GM21390 (cell line): Measurements from ENCODE around the gene SLC22A1.
"Not testable (repeated sequence)": the region's sequence is repeated elsewhere in the genome, so short reads cannot be mapped to it uniquely, and the experiment has no call there.

Source experiments
- ATAC-seq: cut with Tn5 transposase; IDR thresholded peaks from one replicate; pipeline ENCODE4 v1.9.1; 2021; ENCODE audit not compliant: unreplicated experiment

Gene SLC22A1

GRCh38 chr6:160121558-160121957, at the start of gene SLC22A1:
SLC22A1 (plus strand) TSS chr6:160121815; CDS start chr6:160121936, 121 bp downstream.
- ATAC-seq: no peak

GRCh38 chr6:160073272-160073671, 48.3 kb upstream of the SLC22A1 start:
- no peak for ATAC-seq

GRCh38 chr6:160076009-160076408, 45.6 kb upstream of the SLC22A1 start:
- no peak for ATAC-seq

GRCh38 chr6:160077024-160077423, 44.6 kb upstream of the SLC22A1 start:
- no peak for ATAC-seq

- ATAC-seq: no peak
Observed at GRCh38 chr6:160077526-160077925, 44.1 kb upstream of the SLC22A1 start.

GRCh38 chr6:160078883-160079685, 42.5 kb upstream of the SLC22A1 start:
- no peak for ATAC-seq

- ATAC-seq: no peak
Observed at GRCh38 chr6:160079686-160080043, 42.0 kb upstream of the SLC22A1 start.

- no peak for ATAC-seq
Observed at GRCh38 chr6:160080097-160080496, 41.5 kb upstream of the SLC22A1 start.

- ATAC-seq: no peak
Observed at GRCh38 chr6:160081398-160081797, 40.2 kb upstream of the SLC22A1 start.

- no peak for ATAC-seq
Observed at GRCh38 chr6:160082627-160083026, 39.0 kb upstream of the SLC22A1 start.

GRCh38 chr6:160084198-160084776, 37.3 kb upstream of the SLC22A1 start:
- no peak for ATAC-seq

GRCh38 chr6:160085226-160085625, 36.4 kb upstream of the SLC22A1 start:
- ATAC-seq: no peak

GRCh38 chr6:160085713-160086505, 35.7 kb upstream of the SLC22A1 start:
- ATAC-seq: no peak

GRCh38 chr6:160086754-160087153, 34.9 kb upstream of the SLC22A1 start:
- no peak for ATAC-seq

- no peak for ATAC-seq
Observed at GRCh38 chr6:160088069-160088783, 33.4 kb upstream of the SLC22A1 start.

- ATAC-seq: no peak
Observed at GRCh38 chr6:160088784-160089533, 32.7 kb upstream of the SLC22A1 start.

- no peak for ATAC-seq
Observed at GRCh38 chr6:160089534-160089897, 32.1 kb upstream of the SLC22A1 start.

GRCh38 chr6:160090442-160091239, 31.0 kb upstream of the SLC22A1 start:
- ATAC-seq: not testable (repeated sequence)

GRCh38 chr6:160092176-160092575, 29.4 kb upstream of the SLC22A1 start:
- not testable (repeated sequence) for ATAC-seq

- ATAC-seq: no peak
Observed at GRCh38 chr6:160092602-160093001, 29.0 kb upstream of the SLC22A1 start.
